ENCODE measurements around the gene LMBR1L.

DNA sequence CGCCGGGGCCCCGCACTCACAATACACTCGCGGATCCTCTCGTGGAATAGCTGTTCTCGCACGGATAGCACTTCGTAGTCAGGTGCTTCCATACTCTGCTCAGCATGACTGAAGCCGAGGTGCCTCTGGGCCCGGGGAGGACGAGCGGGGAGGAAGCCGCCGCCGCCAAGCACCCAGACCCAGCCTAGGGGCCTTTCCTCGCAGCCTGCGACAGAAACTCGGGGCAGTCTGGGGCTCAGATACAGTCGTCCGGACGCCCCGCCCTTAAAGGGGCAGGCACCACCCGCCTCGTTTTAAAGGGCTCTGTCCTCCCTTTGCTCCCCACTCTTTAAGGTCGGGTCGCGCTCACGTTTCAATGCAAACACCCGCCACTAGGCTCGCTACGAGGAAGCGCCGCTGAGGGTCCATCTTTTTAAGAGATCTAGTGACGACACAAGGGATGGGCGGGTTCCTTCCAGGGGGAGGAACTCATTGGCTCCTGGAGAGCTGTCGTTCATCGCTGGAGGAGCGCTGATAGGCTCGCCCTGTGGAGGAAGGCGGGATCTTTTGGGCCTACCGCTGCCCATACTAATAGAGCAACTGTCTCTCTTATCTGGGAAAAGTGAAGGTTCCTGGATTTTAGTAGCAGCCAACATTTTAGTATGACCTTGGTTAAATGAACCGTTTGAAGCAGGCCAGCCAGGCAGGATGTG lies at the start of gene LMBR1L:
- TF ChIP-seq, protein P1, sequence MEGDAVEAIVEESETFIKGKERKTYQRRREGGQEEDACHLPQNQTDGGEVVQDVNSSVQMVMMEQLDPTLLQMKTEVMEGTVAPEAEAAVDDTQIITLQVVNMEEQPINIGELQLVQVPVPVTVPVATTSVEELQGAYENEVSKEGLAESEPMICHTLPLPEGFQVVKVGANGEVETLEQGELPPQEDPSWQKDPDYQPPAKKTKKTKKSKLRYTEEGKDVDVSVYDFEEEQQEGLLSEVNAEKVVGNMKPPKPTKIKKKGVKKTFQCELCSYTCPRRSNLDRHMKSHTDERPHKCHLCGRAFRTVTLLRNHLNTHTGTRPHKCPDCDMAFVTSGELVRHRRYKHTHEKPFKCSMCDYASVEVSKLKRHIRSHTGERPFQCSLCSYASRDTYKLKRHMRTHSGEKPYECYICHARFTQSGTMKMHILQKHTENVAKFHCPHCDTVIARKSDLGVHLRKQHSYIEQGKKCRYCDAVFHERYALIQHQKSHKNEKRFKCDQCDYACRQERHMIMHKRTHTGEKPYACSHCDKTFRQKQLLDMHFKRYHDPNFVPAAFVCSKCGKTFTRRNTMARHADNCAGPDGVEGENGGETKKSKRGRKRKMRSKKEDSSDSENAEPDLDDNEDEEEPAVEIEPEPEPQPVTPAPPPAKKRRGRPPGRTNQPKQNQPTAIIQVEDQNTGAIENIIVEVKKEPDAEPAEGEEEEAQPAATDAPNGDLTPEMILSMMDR (conservative IDR thresholded peaks at IDR 0.05; ENCODE audit: low read length) = peak; percentile 49
- TF ChIP-seq EZH2phosphoT487 (IDR thresholded peaks at IDR 0.05; ENCODE audit: borderline replicate concordance) = no peak

Data from Loucy (cell line).